ENCODE results near the gene EHMT1.

DNA sequence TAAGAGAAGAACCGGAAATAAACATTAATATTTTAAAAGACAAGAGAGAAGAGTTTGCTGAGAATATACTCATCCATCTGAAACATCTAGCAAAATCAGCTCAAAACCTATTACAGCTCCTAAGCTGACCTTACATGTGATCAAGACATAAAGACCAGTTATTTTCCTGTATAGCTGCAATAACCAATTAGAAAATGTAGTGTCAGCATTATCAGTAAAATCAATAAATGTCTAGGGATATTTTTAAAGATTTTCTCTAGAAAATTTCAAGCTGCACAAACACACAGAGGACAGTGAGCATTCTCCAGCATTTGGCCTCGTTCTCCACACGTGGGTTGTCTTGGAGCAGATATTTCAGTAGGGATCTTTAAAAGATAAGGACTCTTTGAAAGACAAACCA lies 131.2 kb downstream of the EHMT1 start:
- TF ChIP-seq, protein P1, sequence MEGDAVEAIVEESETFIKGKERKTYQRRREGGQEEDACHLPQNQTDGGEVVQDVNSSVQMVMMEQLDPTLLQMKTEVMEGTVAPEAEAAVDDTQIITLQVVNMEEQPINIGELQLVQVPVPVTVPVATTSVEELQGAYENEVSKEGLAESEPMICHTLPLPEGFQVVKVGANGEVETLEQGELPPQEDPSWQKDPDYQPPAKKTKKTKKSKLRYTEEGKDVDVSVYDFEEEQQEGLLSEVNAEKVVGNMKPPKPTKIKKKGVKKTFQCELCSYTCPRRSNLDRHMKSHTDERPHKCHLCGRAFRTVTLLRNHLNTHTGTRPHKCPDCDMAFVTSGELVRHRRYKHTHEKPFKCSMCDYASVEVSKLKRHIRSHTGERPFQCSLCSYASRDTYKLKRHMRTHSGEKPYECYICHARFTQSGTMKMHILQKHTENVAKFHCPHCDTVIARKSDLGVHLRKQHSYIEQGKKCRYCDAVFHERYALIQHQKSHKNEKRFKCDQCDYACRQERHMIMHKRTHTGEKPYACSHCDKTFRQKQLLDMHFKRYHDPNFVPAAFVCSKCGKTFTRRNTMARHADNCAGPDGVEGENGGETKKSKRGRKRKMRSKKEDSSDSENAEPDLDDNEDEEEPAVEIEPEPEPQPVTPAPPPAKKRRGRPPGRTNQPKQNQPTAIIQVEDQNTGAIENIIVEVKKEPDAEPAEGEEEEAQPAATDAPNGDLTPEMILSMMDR (conservative IDR thresholded peaks at IDR 0.05): no peak
- no peak for TF ChIP-seq ZFX (IDR thresholded peaks at IDR 0.05)

All from C4-2B (cell line).